ENCODE data around the gene SHMT1. TPM values are rescaled to one million over a fixed set of nuclear protein-coding genes. Genes with fewer than 3 reads are reported as not detected.

SHMT1 gene
- total RNA-seq, 1 donor from 2014 or later, result 30.5 TPM

- Mint-ChIP-seq H3K4me1 (ENCODE audit: unreplicated experiment) (no peaks in the 10 kb centered on the region), H3K9me3 (no peaks in the 10 kb centered on the region), H3K36me3 (no peaks in the 10 kb centered on the region), H3K27ac (no peak overlapping the region), H3K27me3 (no peaks in the 10 kb centered on the region), H3K4me3 (no peak overlapping the region)
- DNase-seq (ENCODE audit: extremely low spot score, unreplicated experiment), result no peak
- TF ChIP-seq CTCF (conservative IDR thresholded peaks at IDR 0.05), result no peak
Measured at GRCh38 chr17:18371455-18371854, 8.1 kb upstream of the SHMT1 start.

DNA sequence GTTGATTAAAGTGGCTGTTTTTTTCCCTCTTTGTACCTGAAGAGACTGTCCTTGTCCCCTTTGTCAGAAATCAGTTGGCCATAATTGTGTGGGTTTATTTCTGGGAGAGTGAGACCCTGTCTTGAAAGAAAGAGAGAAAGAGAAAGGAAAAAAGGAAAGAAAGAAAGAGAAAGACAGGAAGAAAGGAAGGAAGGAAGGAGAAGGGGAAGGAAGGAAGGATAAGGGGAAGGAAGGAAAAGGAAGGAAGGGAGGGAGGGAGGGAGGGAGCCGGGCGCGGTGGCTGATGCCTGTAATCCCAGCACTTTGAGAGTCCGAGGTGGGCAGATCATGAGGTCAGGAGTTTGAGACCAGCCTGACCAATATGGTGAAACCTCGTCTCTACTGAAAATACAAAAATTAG, 7.4 kb upstream of the SHMT1 start:
- no peak overlapping the region for H3K27ac Mint-ChIP-seq
- H3K9me3 Mint-ChIP-seq, result no peaks in the 10 kb centered on the region
- H3K36me3 Mint-ChIP-seq, result no peaks in the 10 kb centered on the region
- H3K4me1 Mint-ChIP-seq (ENCODE audit: unreplicated experiment), result no peaks in the 10 kb centered on the region
- TF ChIP-seq CTCF (conservative IDR thresholded peaks at IDR 0.05), result no peak
- no peaks in the 10 kb centered on the region for H3K27me3 Mint-ChIP-seq
- no peak for DNase-seq (ENCODE audit: extremely low spot score, unreplicated experiment)
- no peak overlapping the region for H3K4me3 Mint-ChIP-seq

- Mint-ChIP-seq H3K27me3 (no peaks in the 10 kb centered on the region), H3K27ac (no peak overlapping the region), H3K9me3 (no peaks in the 10 kb centered on the region), H3K36me3 (no peaks in the 10 kb centered on the region), H3K4me1 (ENCODE audit: unreplicated experiment) (no peaks in the 10 kb centered on the region), H3K4me3 (no peak overlapping the region)
- no peak for TF ChIP-seq CTCF (conservative IDR thresholded peaks at IDR 0.05)
- DNase-seq (ENCODE audit: extremely low spot score, unreplicated experiment), result no peak
Measured at GRCh38 chr17:18368946-18369345, 5.6 kb upstream of the SHMT1 start.

DNA sequence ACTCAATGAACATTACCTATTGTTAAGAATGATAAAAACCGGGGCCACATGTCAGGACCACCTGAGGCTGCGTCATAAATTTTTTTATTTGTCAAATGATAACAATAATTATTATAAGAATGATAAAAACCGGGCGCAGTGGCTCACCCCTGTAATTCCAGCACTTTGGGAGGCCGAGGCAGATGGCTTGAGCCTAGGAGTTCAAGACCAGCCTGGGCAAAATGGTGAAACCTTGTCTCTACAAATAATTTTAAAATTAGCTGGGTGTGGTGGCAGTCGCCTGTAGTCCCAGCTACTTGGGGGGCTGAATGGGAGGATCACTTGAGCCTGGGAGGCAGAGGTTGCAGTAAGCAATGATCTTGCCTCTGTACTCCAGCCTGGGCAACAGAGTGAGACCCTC, 816 bp upstream of the SHMT1 start:
- H3K27me3 Mint-ChIP-seq, result no peaks in the 10 kb centered on the region
- TF ChIP-seq CTCF (conservative IDR thresholded peaks at IDR 0.05), result no peak
- H3K4me3 Mint-ChIP-seq, result no peak overlapping the region
- peaks cover 9% of the 10 kb centered on the region for H3K4me1 Mint-ChIP-seq (ENCODE audit: unreplicated experiment)
- no peaks in the 10 kb centered on the region for H3K9me3 Mint-ChIP-seq
- no peak for DNase-seq (ENCODE audit: extremely low spot score, unreplicated experiment)
- no peak overlapping the region for H3K27ac Mint-ChIP-seq
- no peaks in the 10 kb centered on the region for H3K36me3 Mint-ChIP-seq

- no peaks in the 10 kb centered on the region for H3K27me3 Mint-ChIP-seq
- peak overlapping the region; percentile 68 for H3K27ac Mint-ChIP-seq
- H3K4me1 Mint-ChIP-seq (ENCODE audit: unreplicated experiment), result peaks cover 9% of the 10 kb centered on the region
- peak overlapping the region; percentile 94 for H3K4me3 Mint-ChIP-seq
- no peaks in the 10 kb centered on the region for H3K9me3 Mint-ChIP-seq
- TF ChIP-seq CTCF (conservative IDR thresholded peaks at IDR 0.05), result peak; percentile 14
- no peak for DNase-seq (ENCODE audit: extremely low spot score, unreplicated experiment)
- no peaks in the 10 kb centered on the region for H3K36me3 Mint-ChIP-seq
Measured at GRCh38 chr17:18362698-18363100, 651 bp downstream of the SHMT1 start.
